HepG2 (cell line): ENCODE measurements around the gene UCP1. TPM values are rescaled to one million over a fixed set of nuclear protein-coding genes. Genes with fewer than 3 reads are reported as not detected.
A peak's percentile ranks its signal among the peaks of the same experiment; 100 is the strongest.

Experiments used
- ATF7 ChIP-seq, 2 experiments: fragments of 450-650 bp in 1 of 2; sonication (generic) in 1 of 2; formaldehyde crosslinking in 1 of 2; IDR thresholded peaks; 2 replicates each; pipeline versions ENCODE4 v1.4.0 to v1.6.1; 2016 to 2020; ENCODE audit warnings: antibody characterized with exemption in 1 of 2, mild to moderate bottlenecking in 1 of 2, missing genetic modification reagents in 1 of 2
- EZH2 ChIP-seq: conservative IDR thresholded peaks from 2 replicates; pipeline ENCODE4 v1.6.1; 2012; ENCODE audit warnings: mild to moderate bottlenecking, low read depth, low read length, moderate library complexity
- FLYWCH1 ChIP-seq: sonication (generic); formaldehyde crosslinking; IDR thresholded peaks from 2 replicates; pipeline ENCODE4 v1.8.1; 2023; ENCODE audit warnings: mild to moderate bottlenecking, missing genetic modification reagents
- FOXK2 ChIP-seq: fragments of 450-650 bp; IDR thresholded peaks from 2 replicates; pipeline ENCODE4 v1.6.1; 2016
- GABPA ChIP-seq, 2 experiments: IDR thresholded peaks; 2 replicates each; pipeline ENCODE4 v1.6.1; 2011 to 2016; ENCODE audit warnings: low read depth in 2 of 2, low read length in 1 of 2, missing biosample characterization in 1 of 2, missing genetic modification characterization in 1 of 2
- MED8 ChIP-seq: sonication (generic); formaldehyde crosslinking; IDR thresholded peaks from 2 replicates; pipeline ENCODE4 v1.8.1; 2023; ENCODE audit warnings: mild to moderate bottlenecking, missing genetic modification reagents; ENCODE audit not compliant: insufficient replicate concordance
- NR2F6 ChIP-seq, 2 experiments: IDR thresholded peaks; 2 replicates each; pipeline ENCODE4 v1.6.1; 2016; ENCODE audit warnings: antibody characterized with exemption in 1 of 2, mild to moderate bottlenecking in 1 of 2
- PHF5A ChIP-seq: IDR thresholded peaks from one replicate; pipeline ENCODE4 v1.6.1; 2018; ENCODE audit warnings: low read depth, missing genetic modification reagents; ENCODE audit not compliant: unreplicated experiment
- RFX5 ChIP-seq: IDR thresholded peaks from 2 replicates; pipeline ENCODE4 v1.6.1; 2011; ENCODE audit warnings: low read depth, low read length, improper control_type of control experiment
- THAP11 ChIP-seq: IDR thresholded peaks from 2 replicates; pipeline ENCODE4 v1.6.1; 2016; ENCODE audit warnings: missing biosample characterization, missing genetic modification reagents
- TOE1 ChIP-seq: sonication (generic); formaldehyde crosslinking; IDR thresholded peaks from 2 replicates; pipeline ENCODE4 v1.4.0; 2020; ENCODE audit warnings: mild to moderate bottlenecking, missing genetic modification reagents
- ZIK1 ChIP-seq: sonication (generic); formaldehyde crosslinking; IDR thresholded peaks from 2 replicates; pipeline ENCODE4 v1.5.0; 2020; ENCODE audit warnings: mild to moderate bottlenecking, low read depth, missing genetic modification reagents, borderline replicate concordance
- ZNF10 ChIP-seq: sonication (generic); formaldehyde crosslinking; IDR thresholded peaks from 2 replicates; pipeline ENCODE4 v1.4.0; 2020; ENCODE audit warnings: mild to moderate bottlenecking, low read depth, missing genetic modification reagents, borderline replicate concordance
- ZNF138 ChIP-seq: sonication (generic); formaldehyde crosslinking; IDR thresholded peaks from 2 replicates; pipeline ENCODE4 v1.5.0; 2020; ENCODE audit warnings: mild to moderate bottlenecking, low read depth, missing genetic modification reagents
- ZNF317 ChIP-seq: sonication (generic); formaldehyde crosslinking; IDR thresholded peaks from 2 replicates; pipeline ENCODE4 v1.5.0; 2020; ENCODE audit warnings: mild to moderate bottlenecking, missing genetic modification reagents
- ZNF333 ChIP-seq: sonication (generic); formaldehyde crosslinking; IDR thresholded peaks from 2 replicates; pipeline ENCODE4 v1.4.0; 2020; ENCODE audit warnings: mild to moderate bottlenecking, missing genetic modification reagents, borderline replicate concordance
- ZSCAN30 ChIP-seq: sonication (generic); formaldehyde crosslinking; IDR thresholded peaks from 2 replicates; pipeline ENCODE4 v1.5.0; 2020; ENCODE audit warnings: mild to moderate bottlenecking, missing genetic modification reagents
- polyA plus RNA-seq, 8 experiments: library from polyadenylated mRNA; depleted of rRNA in 3 of 8; stranded (reverse) in 7 of 8; unstranded in 1 of 8; fragments of >200 nt; fragmentation: Illumina TruSeq in 4 of 8; extraction: Trizol in 4 of 8; gene quantifications; 2 replicates each; pipeline versions ENCODE4 v1.2.1 to v1.2.3, GENCODE V29; 2011 to 2016; ENCODE audit warnings: low read depth in 4 of 8, missing spikeins in 1 of 8, mixed read lengths in 1 of 8; ENCODE audit not compliant: insufficient read depth in 1 of 8
- total RNA-seq, 5 experiments: library from RNA; depleted of rRNA; stranded (reverse); fragments of >200 nt; fragmentation: Illumina TruSeq; extraction: Trizol; gene quantifications; 2 replicates each; pipeline ENCODE4 v1.2.3, GENCODE V29; 2016; ENCODE audit warnings: low read depth in 1 of 5
- TF ChIP-seq, protein P1 (sequence below): IDR thresholded peaks from 2 replicates; pipeline ENCODE4 v1.6.1; 2016; ENCODE audit warnings: low read depth, borderline replicate concordance
- TF ChIP-seq, protein P2 (sequence below): sonication (generic); formaldehyde crosslinking; IDR thresholded peaks from 2 replicates; pipeline ENCODE4 v1.4.0; 2020; ENCODE audit warnings: missing genetic modification reagents
- TF ChIP-seq, protein P3 (sequence below), 2 experiments: sonication (generic) in 1 of 2; formaldehyde crosslinking in 1 of 2; IDR thresholded peaks; 2 replicates each; pipeline versions ENCODE4 v1.5.1 to v1.6.1; 2011 to 2020; ENCODE audit warnings: borderline replicate concordance in 1 of 2, low read depth in 1 of 2, low read length in 1 of 2, mild to moderate bottlenecking in 1 of 2, missing genetic modification reagents in 1 of 2, moderate library complexity in 1 of 2
- TF ChIP-seq, protein P4 (sequence below): sonication (generic); formaldehyde crosslinking; IDR thresholded peaks from 2 replicates; pipeline ENCODE4 v1.4.0; 2020; ENCODE audit warnings: missing genetic modification reagents
- TF ChIP-seq, protein P5 (sequence below): sonication (generic); formaldehyde crosslinking; IDR thresholded peaks from 2 replicates; pipeline ENCODE4 v1.5.0; 2020; ENCODE audit warnings: mild to moderate bottlenecking, missing genetic modification reagents

Gene UCP1
- total and polyA plus RNA-seq, 2 of the 13 experiments (the other 11 are each of a cell fraction or from before 2014, with no cell fraction given) = 0.11 TPM

DNA sequence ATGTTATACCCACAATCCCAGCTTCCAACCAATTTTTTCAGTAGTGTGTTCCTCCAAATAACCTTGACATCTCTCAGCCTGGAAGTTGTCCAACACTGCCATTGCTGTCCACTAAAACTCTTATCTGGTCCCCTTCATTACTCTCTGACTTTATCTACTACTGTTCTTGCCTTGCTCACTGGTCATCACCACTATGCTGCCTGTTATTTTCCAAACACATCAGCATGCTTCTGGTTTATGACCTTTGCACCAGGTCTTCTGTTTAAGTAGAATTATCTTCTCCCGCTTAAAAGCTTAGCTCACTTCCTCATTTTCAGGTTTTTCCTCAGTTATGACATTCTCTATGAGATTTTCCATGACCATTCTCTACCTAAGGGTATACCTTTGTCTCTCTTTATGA lies 39.3 kb downstream of the UCP1 start (continued):
- TF ChIP-seq FLYWCH1 = no peak
- no peak for TF ChIP-seq ZNF333 (CRISPR knock-in tag)
- TF ChIP-seq ZIK1 (CRISPR knock-in tag) = no peak
- TF ChIP-seq ZNF138 (CRISPR knock-in tag) = no peak
- TF ChIP-seq ZNF10 (CRISPR knock-in tag) = no peak
- TF ChIP-seq RFX5 = no peak
- 0 out of 2 replicates have a peak, but pooled peaks have one; percentile 51 for TF ChIP-seq FOXK2
- TF ChIP-seq, protein P1, sequence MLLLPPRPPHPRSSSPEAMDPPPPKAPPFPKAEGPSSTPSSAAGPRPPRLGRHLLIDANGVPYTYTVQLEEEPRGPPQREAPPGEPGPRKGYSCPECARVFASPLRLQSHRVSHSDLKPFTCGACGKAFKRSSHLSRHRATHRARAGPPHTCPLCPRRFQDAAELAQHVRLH (CRISPR knock-in tag) = no peak
- no peak for TF ChIP-seq ZNF317 (CRISPR knock-in tag)
- TF ChIP-seq GABPA (IDR thresholded peaks at IDR 0.05; ENCODE audit: low read depth, low read length) = no peak
- TF ChIP-seq GABPA (CRISPR knock-in tag; IDR thresholded peaks at IDR 0.05; ENCODE audit: low read depth) = peak; percentile 56; the same call in 1 of the 2 replicates
- no peak for TF ChIP-seq THAP11 (CRISPR knock-in tag)
- TF ChIP-seq PHF5A = no peak
- TF ChIP-seq NR2F6 (IDR thresholded peaks at IDR 0.05) = no peak
- peak; percentile 45; the same call in 1 of the 2 replicates for TF ChIP-seq NR2F6 (CRISPR knock-in tag; IDR thresholded peaks at IDR 0.05)
- no peak for TF ChIP-seq ZSCAN30 (CRISPR knock-in tag)
- TF ChIP-seq, protein P2, sequence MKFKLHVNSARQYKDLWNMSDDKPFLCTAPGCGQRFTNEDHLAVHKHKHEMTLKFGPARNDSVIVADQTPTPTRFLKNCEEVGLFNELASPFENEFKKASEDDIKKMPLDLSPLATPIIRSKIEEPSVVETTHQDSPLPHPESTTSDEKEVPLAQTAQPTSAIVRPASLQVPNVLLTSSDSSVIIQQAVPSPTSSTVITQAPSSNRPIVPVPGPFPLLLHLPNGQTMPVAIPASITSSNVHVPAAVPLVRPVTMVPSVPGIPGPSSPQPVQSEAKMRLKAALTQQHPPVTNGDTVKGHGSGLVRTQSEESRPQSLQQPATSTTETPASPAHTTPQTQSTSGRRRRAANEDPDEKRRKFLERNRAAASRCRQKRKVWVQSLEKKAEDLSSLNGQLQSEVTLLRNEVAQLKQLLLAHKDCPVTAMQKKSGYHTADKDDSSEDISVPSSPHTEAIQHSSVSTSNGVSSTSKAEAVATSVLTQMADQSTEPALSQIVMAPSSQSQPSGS = peak; percentile 32; the same call in 1 of the 2 replicates
- TF ChIP-seq, protein P3, sequence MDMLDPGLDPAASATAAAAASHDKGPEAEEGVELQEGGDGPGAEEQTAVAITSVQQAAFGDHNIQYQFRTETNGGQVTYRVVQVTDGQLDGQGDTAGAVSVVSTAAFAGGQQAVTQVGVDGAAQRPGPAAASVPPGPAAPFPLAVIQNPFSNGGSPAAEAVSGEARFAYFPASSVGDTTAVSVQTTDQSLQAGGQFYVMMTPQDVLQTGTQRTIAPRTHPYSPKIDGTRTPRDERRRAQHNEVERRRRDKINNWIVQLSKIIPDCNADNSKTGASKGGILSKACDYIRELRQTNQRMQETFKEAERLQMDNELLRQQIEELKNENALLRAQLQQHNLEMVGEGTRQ (IDR thresholded peaks at IDR 0.05; ENCODE audit: low read depth, low read length) = no peak
- TF ChIP-seq, protein P3 (CRISPR knock-in tag; IDR thresholded peaks at IDR 0.05; ENCODE audit: borderline replicate concordance) = no peak
- TF ChIP-seq, protein P4, sequence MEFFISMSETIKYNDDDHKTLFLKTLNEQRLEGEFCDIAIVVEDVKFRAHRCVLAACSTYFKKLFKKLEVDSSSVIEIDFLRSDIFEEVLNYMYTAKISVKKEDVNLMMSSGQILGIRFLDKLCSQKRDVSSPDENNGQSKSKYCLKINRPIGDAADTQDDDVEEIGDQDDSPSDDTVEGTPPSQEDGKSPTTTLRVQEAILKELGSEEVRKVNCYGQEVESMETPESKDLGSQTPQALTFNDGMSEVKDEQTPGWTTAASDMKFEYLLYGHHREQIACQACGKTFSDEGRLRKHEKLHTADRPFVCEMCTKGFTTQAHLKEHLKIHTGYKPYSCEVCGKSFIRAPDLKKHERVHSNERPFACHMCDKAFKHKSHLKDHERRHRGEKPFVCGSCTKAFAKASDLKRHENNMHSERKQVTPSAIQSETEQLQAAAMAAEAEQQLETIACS = no peak
- TF ChIP-seq EZH2 = no peak
- TF ChIP-seq, protein P5, sequence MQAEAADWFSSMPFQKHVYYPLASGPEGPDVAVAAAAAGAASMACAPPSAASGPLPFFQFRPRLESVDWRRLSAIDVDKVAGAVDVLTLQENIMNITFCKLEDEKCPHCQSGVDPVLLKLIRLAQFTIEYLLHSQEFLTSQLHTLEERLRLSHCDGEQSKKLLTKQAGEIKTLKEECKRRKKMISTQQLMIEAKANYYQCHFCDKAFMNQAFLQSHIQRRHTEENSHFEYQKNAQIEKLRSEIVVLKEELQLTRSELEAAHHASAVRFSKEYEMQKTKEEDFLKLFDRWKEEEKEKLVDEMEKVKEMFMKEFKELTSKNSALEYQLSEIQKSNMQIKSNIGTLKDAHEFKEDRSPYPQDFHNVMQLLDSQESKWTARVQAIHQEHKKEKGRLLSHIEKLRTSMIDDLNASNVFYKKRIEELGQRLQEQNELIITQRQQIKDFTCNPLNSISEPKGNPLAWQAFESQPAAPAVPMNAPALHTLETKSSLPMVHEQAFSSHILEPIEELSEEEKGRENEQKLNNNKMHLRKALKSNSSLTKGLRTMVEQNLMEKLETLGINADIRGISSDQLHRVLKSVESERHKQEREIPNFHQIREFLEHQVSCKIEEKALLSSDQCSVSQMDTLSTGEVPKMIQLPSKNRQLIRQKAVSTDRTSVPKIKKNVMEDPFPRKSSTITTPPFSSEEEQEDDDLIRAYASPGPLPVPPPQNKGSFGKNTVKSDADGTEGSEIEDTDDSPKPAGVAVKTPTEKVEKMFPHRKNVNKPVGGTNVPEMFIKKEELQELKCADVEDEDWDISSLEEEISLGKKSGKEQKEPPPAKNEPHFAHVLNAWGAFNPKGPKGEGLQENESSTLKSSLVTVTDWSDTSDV (CRISPR knock-in tag) = no peak
- no peak for TF ChIP-seq TOE1
- TF ChIP-seq MED8 (CRISPR knock-in tag) = no peak
- no peak for TF ChIP-seq ATF7 (IDR thresholded peaks at IDR 0.05)
- TF ChIP-seq ATF7 (CRISPR knock-in tag; IDR thresholded peaks at IDR 0.05) = no peak
